ENCODE data around the gene IFNA16. TPM values are rescaled to one million over a fixed set of nuclear protein-coding genes. Genes with fewer than 3 reads are reported as not detected.
"Not testable (repeated sequence)": the region's sequence is repeated elsewhere in the genome, so short reads cannot be mapped to it uniquely, and the experiment has no call there.

Gene IFNA16
- not detected in 2 replicates for total RNA-seq (2021)
- long read RNA-seq: 0 reads

- not testable (repeated sequence) for H4K5ac ChIP-seq (ENCODE audit: insufficient read length, low read depth, low read length); H3K18ac ChIP-seq (ENCODE audit: insufficient read length, low read depth, low read length); H4K20me1 ChIP-seq (ENCODE audit: control insufficient read depth, insufficient read depth, insufficient read length); H3K23me2 ChIP-seq (ENCODE audit: insufficient read length, low read depth, low read length, poor library complexity, severe bottlenecking); H3K27ac ChIP-seq (ENCODE audit: insufficient read length, low read depth, low read length); H3K9me3 ChIP-seq (ENCODE audit: control insufficient read depth, low read depth, low read length); H3K14ac ChIP-seq (ENCODE audit: insufficient read depth, low read length); H3K56ac ChIP-seq (ENCODE audit: insufficient read length, low read depth, low read length); H2AFZ ChIP-seq (ENCODE audit: low read length); H3K79me1 ChIP-seq (ENCODE audit: insufficient read depth, low read depth, low read length, poor library complexity, severe bottlenecking); H2BK15ac ChIP-seq (ENCODE audit: low read depth, low read length); H3K36me3 Mint-ChIP-seq (ENCODE audit: insufficient read depth in 1 of 3, low read depth in 3 of 3); H3T11ph ChIP-seq (ENCODE audit: low read length); H2BK20ac ChIP-seq (ENCODE audit: low read depth, low read length, poor library complexity, severe bottlenecking); H2BK5ac ChIP-seq (ENCODE audit: insufficient read length, low read length); H3K4ac ChIP-seq (ENCODE audit: low read depth, low read length); H4K91ac ChIP-seq (ENCODE audit: insufficient read length, low read depth, low read length); H3K4me3 Mint-ChIP-seq; H3K27me3 ChIP-seq (ENCODE audit: insufficient read depth, low read length); H3K4me1 Mint-ChIP-seq; H3K9ac ChIP-seq (ENCODE audit: extremely low read depth, insufficient read length, low read length); DNase-seq; H3K4me2 ChIP-seq (ENCODE audit: insufficient read depth, insufficient read length, low read length); H2BK120ac ChIP-seq (ENCODE audit: low read depth, low read length, poor library complexity, severe bottlenecking); H2BK12ac ChIP-seq (ENCODE audit: insufficient read length, low read depth, low read length); H3K9me3 Mint-ChIP-seq; H2AK5ac ChIP-seq (ENCODE audit: insufficient read length, low read length); H3K79me2 ChIP-seq (ENCODE audit: insufficient read depth, low read length); H4K8ac ChIP-seq (replicated peaks; ENCODE audit: insufficient read length, low read depth, low read length); H3K23ac ChIP-seq (ENCODE audit: insufficient read length, low read depth, low read length); H3K4me1 ChIP-seq (ENCODE audit: insufficient read depth, low read length); H3K27ac Mint-ChIP-seq
- peaks cover 30% of the 10 kb centered on the region for H3K27me3 Mint-ChIP-seq (ENCODE audit: low read depth)
- no CpG with 5 or more reads among the region's 1 CpG for WGBS (ENCODE audit: extremely low coverage, insufficient read length, low lambda C conversion rate)
These were observed at the start of gene IFNA16 for GRCh38 chr9:21217211-21217610. Gene IFNA16, minus strand, starts transcription at chr9:21217311. Its CDS starts 6 bp downstream, at chr9:21217305.
